22Rv1 (cell line): ENCODE results near the gene RWDD3.

ENCODE experiments used
- H3K27ac ChIP-seq: fragments of 450-650 bp; 2 replicates; pipeline ENCODE4 v1.5.1; 2017
- ZFX ChIP-seq: fragments of 450-650 bp; IDR thresholded peaks from 2 replicates; pipeline ENCODE4 v1.6.1; 2017; ENCODE audit warnings: antibody characterized with exemption, borderline replicate concordance
- TF ChIP-seq, protein P1 (sequence below): fragments of 450-650 bp; IDR thresholded peaks from 2 replicates; pipeline ENCODE4 v1.5.1; 2017; ENCODE audit warnings: mild to moderate bottlenecking

The RWDD3 gene

GRCh38 chr1:95281781-95282517 is 47.9 kb downstream of the RWDD3 start:
- H3K27ac ChIP-seq: no peak overlapping the region
- no peak for TF ChIP-seq ZFX

DNA sequence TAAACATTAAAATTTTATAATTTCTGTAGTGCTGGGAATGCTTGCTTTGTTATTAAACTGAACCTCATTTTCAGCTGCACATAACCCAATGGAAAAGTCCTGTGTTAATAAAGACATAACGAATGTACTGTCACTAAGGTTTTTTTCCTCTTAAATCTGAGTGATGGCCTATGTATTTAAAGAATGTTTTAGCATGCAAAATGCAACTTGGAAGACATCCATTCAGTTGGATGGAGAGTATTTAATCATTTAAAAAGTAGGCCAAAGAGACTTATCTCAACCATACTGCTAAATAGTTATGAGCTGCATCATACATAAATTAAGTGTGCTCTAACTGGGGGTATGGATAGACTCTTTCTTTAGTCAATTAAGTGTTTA is 48.5 kb downstream of the RWDD3 start:
- H3K27ac ChIP-seq: no peak overlapping the region
- TF ChIP-seq, protein P1, sequence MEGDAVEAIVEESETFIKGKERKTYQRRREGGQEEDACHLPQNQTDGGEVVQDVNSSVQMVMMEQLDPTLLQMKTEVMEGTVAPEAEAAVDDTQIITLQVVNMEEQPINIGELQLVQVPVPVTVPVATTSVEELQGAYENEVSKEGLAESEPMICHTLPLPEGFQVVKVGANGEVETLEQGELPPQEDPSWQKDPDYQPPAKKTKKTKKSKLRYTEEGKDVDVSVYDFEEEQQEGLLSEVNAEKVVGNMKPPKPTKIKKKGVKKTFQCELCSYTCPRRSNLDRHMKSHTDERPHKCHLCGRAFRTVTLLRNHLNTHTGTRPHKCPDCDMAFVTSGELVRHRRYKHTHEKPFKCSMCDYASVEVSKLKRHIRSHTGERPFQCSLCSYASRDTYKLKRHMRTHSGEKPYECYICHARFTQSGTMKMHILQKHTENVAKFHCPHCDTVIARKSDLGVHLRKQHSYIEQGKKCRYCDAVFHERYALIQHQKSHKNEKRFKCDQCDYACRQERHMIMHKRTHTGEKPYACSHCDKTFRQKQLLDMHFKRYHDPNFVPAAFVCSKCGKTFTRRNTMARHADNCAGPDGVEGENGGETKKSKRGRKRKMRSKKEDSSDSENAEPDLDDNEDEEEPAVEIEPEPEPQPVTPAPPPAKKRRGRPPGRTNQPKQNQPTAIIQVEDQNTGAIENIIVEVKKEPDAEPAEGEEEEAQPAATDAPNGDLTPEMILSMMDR: no peak
- no peak for TF ChIP-seq ZFX

- no peak for TF ChIP-seq ZFX
- TF ChIP-seq, protein P1: no peak
- no peak overlapping the region for H3K27ac ChIP-seq
Measured at GRCh38 chr1:95284420-95284819, 50.4 kb downstream of the RWDD3 start.

DNA sequence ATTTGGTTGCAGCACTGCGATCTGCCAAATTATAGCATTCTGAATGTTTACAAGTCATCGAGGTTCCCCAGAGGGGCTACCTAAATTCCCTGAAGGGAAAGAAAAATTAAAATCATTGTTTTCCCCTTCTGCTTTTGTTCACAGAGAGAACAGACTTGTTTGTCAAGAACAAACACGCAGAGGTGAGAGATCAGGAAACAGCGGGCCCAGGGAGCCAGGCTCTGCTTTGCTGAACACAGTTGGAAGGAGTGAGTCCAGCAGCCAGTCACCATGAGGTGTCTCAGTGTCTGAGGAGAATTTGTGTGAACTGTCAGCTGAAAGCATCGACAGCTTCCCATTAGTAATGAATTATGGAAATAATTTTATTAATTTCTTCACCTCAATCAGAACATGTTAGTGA is 52.5 kb downstream of the RWDD3 start:
- H3K27ac ChIP-seq: no peak overlapping the region
- TF ChIP-seq, protein P1: no peak
- TF ChIP-seq ZFX: no peak

- no peak overlapping the region for H3K27ac ChIP-seq
- no peak for TF ChIP-seq ZFX
- TF ChIP-seq, protein P1: peak; percentile 25
Measured at GRCh38 chr1:95287081-95287480, 53.1 kb downstream of the RWDD3 start.

DNA sequence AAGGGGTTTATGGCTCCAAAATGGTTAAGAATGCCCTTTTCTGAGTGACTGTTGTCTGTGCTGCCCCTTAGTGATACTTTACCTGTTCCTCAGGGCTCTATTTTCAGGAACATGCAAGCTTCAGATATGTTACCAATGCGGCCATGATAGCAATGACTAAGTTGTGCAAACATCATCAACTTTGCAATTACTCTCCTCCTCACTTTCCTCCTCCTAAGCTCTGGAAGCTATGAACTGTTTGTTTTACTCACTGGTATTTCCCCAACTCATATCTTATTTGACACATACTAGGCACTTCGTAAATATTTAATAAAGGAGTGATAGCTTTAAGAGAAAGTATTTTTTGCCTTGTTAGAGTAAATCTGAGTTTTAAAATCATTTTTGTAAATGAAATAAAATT is 53.8 kb downstream of the RWDD3 start:
- TF ChIP-seq ZFX: no peak
- TF ChIP-seq, protein P1: no peak
- H3K27ac ChIP-seq: no peak overlapping the region
